HG03064 (cell line): ENCODE results near the gene FBXL15.

Experiments used
- ATAC-seq: cut with Tn5 transposase; IDR thresholded peaks from one replicate; pipeline ENCODE4 v1.9.1; 2021; ENCODE audit warnings: low read depth; ENCODE audit not compliant: unreplicated experiment

FBXL15 gene

DNA sequence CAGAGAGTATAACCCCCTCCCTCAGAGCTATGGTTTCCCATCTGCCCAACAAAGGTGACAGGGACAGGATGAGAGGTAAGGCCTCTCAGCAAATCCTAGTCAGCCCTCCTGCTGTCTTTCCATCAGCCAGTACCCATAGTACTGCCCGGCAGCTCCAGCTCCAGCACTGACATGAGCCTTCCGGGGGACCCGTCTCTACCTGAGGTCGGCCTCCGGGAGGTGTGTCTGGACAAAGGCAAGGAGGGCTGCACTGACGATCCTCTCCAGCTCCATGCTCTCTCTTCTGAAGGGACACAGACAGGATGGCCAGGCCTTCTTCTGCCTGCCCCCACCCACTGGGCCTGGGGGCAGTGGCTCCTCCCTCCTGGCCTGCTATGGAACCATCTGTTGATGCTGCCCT lies 4.3 kb downstream of the FBXL15 start:
- ATAC-seq = no peak

DNA sequence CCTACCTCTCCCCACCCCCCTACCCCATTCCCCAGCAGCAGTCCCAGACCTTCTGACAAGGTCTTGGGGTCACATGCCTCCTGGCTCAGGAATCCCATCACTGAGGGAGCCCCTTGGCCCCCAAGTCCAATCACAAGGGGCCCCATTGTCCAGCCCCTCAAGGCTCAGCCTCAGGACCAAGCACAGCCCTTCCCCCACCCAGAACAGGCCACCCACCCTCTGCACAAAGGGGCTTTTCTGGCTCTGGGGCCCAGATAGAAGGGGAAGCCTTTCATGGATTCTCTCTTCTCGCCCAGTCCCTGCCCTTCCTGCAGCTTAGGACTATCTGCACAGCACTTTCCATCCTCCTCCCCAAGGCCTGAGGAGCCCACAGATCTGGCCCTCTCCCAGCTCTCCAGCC lies 4.8 kb downstream of the FBXL15 start:
- ATAC-seq = no peak

- no peak for ATAC-seq
These were observed 6.2 kb downstream of the FBXL15 start for GRCh38 chr10:102426803-102427287.

GRCh38 chr10:102429468-102429867 lies 8.8 kb downstream of the FBXL15 start:
- ATAC-seq = no peak

DNA sequence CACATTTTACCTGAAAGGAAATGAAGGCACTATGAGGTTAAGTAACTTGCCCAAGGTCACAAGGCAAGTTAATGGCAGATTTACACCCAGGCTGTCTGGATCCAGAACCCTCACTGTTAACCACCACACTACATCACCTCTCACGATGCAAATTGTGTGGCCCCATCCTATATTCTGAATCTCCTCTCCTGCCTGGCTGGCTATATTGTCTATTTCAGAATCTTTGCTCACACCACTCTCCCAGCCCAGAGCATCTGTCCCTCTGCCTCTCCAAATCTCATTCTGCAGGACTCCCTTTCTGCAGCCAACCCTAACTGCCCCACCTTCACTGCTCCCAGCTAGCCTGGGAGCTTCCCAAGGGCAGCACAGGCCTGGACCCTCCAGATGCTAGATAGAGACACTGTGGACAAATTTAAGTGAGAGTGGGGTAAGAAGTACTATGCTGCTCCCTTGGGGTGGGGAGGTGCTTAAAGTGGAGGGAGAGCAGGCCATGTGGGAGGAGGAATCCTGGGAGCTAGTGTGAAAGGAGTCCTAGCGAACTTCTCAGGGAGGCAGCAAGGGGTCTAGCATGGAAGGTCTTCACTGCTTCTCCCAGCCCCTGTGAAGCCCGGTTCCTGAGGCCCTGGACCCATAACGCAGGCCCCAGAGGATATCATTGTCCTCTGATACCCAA lies 11.0 kb downstream of the FBXL15 start:
- no peak for ATAC-seq

- ATAC-seq = peak; percentile 77
These were observed 11.7 kb downstream of the FBXL15 start, which contains the start of gene CUEDC2 for GRCh38 chr10:102432162-102432950. CUEDC2 (minus strand) TSS chr10:102432574; CDS start chr10:102425188, 7,386 bp downstream.

DNA sequence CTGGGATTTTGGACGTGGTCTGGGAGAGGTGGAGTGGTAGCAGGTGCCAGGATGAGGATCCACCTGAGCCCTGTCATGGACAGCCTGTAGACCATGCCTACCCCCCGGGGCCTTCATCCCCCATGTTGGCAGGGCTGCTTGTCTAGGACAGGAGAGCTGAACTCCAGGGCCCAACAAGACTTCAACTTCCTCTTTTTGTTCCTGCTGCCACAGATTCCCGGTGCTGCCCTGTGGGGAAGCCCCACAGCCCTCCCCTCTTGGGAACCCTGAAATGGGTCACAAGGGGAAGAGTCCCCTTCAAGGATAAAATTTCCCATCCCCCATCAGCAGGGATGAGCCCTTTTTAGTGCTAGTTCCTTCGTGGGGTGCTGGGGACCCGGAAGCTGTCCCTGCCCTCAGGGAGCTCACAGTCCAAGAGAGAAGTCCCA lies 13.0 kb downstream of the FBXL15 start:
- no peak for ATAC-seq

GRCh38 chr10:102434394-102435132 lies 13.9 kb downstream of the FBXL15 start:
- ATAC-seq = no peak

- ATAC-seq = no peak
These were observed 14.5 kb downstream of the FBXL15 start for GRCh38 chr10:102435133-102435497.

DNA sequence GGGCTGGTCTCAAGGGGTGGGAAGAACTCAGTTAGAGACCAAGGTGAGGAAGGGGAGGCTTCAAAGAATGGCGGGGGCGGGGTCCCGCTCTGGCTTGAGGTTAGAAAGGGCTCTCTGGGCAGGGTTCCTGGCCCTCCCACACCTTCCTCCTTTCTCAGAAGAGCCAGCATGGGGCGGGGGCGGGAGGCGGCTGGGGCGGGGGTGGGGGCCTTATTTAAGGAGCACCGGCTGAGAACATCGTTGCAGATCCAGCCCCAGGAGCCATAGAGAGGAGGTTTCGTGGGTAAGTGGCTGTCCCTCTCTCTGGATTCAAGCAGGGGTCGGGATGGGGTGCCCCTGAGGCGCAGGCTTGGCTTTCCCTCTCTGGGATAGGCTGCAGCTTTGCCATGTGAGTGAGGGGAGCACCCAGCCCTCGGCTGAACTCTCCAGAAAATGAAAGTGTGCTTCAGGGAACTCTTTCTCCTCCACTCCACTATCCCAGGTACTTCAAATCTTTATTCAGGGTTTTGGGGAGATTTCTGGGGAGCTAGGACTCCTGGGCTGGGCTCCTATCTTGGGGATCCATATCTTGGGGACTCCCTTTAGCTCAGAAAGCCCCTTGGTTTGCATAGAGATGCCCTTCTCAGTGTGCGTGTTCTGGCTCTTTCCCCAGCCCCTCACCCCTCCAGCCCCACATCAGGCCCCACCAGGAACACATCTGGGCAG lies 15.0 kb downstream of the FBXL15 start:
- ATAC-seq = no peak

DNA sequence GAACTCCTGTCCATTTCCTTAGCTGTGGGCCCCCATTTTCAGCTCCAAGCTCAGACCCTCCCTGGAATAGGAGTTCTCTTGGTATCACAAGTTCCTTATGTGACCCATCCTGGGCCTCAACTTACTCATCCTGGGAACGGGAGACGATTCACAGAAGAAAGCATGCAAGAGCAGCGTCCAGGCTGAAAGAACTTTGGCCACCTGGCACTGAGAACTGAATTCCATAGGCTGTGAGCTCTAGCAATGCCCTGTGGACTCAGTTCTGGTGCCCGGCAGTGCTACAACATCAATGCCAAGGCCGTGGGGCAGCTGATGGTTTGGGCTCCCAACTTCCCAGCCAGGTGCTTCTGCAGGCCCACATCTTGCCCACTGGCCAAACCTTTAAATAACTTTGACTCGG lies 15.7 kb downstream of the FBXL15 start:
- no peak for ATAC-seq

DNA sequence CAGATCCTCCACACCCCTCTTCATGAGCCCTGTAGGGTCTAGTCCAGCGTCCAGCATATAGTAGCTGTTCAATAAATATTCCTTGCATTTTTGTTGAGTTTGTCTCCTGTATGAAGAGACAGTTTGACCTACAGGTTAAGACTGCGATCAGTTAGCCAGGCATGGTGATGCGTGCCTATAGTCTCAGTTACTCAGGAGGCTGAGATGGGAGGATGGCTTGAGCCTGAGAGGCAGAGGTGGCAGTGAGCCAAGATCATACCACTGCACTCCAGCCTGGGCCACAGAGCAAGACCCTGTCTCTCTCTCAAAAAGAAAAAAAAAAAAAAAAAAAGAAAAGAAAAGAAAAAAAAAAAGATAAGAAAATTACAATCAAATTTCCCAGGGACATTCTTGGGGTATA lies 16.9 kb downstream of the FBXL15 start:
- no peak for ATAC-seq

GRCh38 chr10:102438374-102438773 lies 17.7 kb downstream of the FBXL15 start:
- no peak for ATAC-seq

- no peak for ATAC-seq
These were observed 24.2 kb downstream of the FBXL15 start for GRCh38 chr10:102444851-102445250.

GRCh38 chr10:102449321-102450123 lies 28.9 kb downstream of the FBXL15 start:
- no peak for ATAC-seq

DNA sequence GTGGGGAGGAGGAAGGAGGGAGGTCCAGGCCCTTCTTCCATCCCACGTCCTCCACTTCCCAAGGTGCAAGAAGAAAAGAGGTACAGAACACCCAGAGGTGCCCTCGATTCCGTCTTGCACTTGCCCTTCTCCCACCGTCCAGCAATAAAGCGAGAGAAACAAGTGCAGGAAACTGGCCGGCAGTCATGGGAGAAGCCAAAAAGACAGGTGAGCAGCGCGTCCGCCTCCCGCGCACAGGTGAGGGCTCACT lies 29.4 kb downstream of the FBXL15 start:
- ATAC-seq = no peak

DNA sequence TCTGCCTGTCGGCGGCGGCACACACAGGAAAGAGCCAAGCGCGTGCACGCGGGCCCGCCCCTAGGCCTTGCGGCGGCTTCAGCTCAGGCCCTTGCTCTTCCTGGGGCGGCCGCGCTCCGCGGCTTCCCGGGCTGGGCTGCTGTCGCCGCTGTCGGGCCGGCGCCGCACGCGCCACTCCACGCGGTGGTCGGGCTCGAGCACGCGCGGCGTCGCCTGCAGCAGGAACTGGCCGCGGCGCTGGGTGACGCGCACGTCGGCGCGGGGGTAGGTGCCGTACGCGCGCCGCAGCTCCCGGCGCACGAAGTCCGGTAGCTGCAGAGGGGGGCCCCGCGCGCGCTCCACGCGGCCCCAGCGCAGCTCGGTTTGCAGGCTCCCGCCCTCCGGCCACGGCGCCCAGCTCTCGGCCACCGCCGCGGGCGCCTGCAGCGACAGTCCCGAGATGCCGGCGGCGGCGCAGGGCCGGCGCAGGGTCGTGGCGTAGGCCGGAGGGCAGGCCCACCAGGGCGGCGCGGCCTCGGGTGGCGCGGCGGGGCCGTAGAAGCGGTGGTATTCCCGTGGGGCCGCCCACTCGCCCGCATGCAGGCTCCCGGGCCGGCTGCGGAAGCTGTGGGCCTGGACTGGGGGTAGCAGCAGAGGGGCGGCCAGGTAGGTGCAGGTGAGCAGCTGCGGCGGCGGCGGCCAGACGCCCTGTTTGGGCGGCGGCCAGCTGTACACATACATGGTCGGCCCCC lies 29.9 kb downstream of the FBXL15 start:
- peak; percentile 60 for ATAC-seq

GRCh38 chr10:102451105-102451969 lies 30.7 kb downstream of the FBXL15 start, which contains the start of gene C10orf95:
C10orf95 (minus strand) TSS chr10:102451543; CDS start chr10:102451093, 450 bp downstream.
- no peak for ATAC-seq
